ENCODE measurements around the gene SIK3.

Gene SIK3

DNA sequence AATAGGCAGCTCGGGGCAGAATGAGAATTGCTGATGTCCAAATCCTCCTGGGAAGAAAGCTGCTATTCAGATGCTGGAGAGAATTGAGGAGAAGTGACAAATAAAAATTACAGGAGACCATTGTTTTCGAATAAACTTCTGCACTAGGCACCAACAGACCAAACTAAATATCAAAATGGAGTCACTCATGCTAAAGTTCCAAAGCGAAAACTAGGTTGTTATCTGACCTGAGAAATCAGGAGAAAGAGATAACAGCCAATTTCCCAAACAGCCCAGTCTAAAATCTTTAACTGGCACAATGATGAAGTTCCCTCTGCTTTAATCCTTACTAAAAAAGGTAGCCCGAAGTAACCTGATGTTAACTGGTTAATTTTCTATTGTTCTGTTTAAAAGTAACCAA, 148.0 kb downstream of the SIK3 start:
- DNase-seq (ENCODE audit: low read depth) = no peak
- TF ChIP-seq, protein P1, sequence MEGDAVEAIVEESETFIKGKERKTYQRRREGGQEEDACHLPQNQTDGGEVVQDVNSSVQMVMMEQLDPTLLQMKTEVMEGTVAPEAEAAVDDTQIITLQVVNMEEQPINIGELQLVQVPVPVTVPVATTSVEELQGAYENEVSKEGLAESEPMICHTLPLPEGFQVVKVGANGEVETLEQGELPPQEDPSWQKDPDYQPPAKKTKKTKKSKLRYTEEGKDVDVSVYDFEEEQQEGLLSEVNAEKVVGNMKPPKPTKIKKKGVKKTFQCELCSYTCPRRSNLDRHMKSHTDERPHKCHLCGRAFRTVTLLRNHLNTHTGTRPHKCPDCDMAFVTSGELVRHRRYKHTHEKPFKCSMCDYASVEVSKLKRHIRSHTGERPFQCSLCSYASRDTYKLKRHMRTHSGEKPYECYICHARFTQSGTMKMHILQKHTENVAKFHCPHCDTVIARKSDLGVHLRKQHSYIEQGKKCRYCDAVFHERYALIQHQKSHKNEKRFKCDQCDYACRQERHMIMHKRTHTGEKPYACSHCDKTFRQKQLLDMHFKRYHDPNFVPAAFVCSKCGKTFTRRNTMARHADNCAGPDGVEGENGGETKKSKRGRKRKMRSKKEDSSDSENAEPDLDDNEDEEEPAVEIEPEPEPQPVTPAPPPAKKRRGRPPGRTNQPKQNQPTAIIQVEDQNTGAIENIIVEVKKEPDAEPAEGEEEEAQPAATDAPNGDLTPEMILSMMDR (conservative IDR thresholded peaks at IDR 0.05; ENCODE audit: control insufficient read depth, insufficient read depth, low read depth, low read length) = no peak
- H3K4me3 ChIP-seq (ENCODE audit: control insufficient read depth, low read depth, low read length) = no peak overlapping the region

DNA sequence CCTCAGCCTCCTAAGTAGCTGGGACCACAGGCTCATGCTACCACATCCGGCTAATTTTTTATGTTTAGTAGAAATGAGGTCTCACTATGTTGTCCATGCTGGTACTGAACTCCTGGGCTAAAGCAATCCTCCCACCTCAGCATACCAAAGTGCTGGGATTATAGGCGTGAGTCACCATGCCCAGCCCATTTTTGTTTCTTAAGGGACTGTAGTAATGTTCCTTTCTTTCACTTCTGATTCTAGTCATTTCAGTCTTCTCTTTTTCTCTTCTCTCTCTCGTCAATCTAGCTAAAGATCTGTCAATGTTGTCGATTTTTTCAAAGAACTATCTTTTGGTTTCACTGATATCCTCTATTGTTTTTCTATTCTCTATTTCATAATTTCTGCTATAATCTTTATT, 149.8 kb downstream of the SIK3 start:
- peak; percentile 43 for DNase-seq (ENCODE audit: low read depth)

DNA sequence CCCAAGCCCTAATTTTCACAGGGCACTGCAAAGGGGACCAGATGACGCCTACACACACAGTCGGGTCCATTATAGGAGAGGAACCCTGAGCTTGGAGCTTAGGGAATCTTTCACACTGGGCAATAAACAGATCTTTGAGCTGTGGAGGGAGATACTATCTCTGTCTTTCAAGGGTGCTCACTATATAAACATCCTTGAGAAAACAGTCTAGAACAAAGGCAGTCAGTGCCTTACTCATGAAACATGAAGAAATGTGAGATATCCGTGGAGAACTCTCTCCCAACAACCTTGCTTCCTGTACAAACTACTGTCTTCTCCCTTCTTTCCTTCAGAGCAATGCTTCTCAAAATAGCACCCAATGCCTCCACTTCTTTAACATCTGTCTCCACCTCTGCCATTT, 151.8 kb downstream of the SIK3 start:
- TF ChIP-seq, protein P1 (conservative IDR thresholded peaks at IDR 0.05; ENCODE audit: control insufficient read depth, insufficient read depth, low read depth, low read length) = no peak
- DNase-seq (ENCODE audit: low read depth) = no peak
- H3K4me3 ChIP-seq (ENCODE audit: control insufficient read depth, low read depth, low read length) = no peak overlapping the region

More for the DNA sequence above, 149.8 kb downstream of the SIK3 start:
- no peak overlapping the region for H3K4me3 ChIP-seq (ENCODE audit: control insufficient read depth, low read depth, low read length)
- TF ChIP-seq, protein P1 (conservative IDR thresholded peaks at IDR 0.05; ENCODE audit: control insufficient read depth, insufficient read depth, low read depth, low read length) = no peak

DNA sequence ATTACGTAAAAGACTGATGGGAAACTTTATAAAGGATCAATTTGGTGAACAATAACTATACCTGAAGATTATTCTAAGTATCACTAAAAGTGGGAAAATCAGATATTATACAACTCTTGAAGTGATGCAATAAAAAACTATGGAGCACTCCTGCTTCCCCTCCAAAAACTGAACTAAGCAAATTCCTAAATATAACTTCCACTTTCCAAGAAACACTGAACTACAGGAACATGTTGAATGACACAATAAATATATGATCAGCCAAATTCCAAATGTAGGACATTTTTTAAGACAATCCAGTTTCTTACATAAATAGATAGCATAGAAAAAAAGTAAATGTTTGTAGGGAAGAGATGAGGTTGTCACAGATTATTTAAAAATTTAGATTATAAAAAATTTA, 158.7 kb downstream of the SIK3 start:
- TF ChIP-seq, protein P1 (conservative IDR thresholded peaks at IDR 0.05; ENCODE audit: control insufficient read depth, insufficient read depth, low read depth, low read length) = no peak
- H3K4me3 ChIP-seq (ENCODE audit: control insufficient read depth, low read depth, low read length) = no peak overlapping the region
- DNase-seq (ENCODE audit: low read depth) = no peak

DNA sequence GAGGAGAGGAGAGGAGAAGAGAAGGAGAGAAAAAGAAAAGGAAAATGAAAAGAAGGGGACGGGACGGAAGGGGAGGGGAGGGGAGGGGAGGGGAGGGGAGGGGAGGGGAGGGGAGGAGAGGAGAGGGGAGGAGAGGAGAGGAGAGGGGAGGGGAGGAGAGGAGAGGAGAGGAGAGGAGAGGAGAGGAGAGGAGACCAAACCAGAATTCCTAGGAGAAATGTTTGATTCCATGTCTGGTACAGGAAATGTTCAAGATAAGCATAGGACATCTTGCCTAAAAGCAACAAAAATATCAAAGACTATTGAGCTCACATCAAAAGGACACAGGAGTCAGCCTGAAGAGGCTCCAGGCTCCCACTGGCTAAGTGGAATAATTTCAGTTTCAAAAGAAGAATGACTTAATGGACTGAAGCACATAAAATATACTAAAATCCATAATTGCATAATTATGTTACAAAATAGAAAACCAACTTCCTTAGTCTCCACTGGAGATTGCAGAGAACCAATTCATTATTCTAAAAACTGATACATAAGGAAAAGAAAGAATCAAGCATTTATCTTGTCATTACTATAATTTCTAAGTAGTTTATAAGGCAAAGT, 159.7 kb downstream of the SIK3 start:
- DNase-seq (ENCODE audit: low read depth) = no peak
- TF ChIP-seq, protein P1 (conservative IDR thresholded peaks at IDR 0.05; ENCODE audit: control insufficient read depth, insufficient read depth, low read depth, low read length) = no peak
- H3K4me3 ChIP-seq (ENCODE audit: control insufficient read depth, low read depth, low read length) = no peak overlapping the region

DNA sequence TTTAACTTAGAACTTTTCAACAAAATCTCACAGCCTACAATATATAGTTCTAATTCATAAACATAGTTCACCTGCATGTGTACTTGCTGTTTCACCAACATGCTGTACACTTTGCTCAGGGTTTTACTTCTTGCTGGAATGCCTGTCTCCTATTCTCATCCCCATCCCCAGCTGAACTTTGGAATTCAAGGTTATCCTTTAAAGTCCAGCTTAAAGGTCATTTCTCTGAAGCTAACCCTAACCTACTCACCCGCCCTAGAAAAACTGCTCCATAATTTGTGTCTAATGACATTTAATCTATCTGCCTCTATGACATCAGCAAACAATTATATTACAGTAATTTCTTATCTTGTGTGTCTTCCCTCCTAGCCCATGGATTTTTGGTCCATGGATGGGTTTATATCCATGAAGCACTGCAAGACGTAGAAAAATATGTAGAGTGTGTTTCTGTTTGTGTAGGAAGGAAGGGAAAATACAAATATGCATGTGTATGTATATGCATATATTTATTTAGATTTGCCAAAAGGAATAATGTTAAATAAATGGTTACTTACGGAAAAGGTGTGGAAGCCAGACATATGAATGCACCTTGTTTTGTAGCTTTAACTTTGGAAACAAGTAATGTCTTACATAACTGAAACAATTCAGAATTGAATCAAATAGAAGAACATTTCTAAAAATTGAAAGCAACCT, 161.3 kb downstream of the SIK3 start:
- no peak overlapping the region for H3K4me3 ChIP-seq (ENCODE audit: control insufficient read depth, low read depth, low read length)
- TF ChIP-seq, protein P1 (conservative IDR thresholded peaks at IDR 0.05; ENCODE audit: control insufficient read depth, insufficient read depth, low read depth, low read length) = no peak
- no peak for DNase-seq (ENCODE audit: low read depth)
